ENCODE measurements around the gene IBTK.
"Not testable (repeated sequence)": the region's sequence is repeated elsewhere in the genome, so short reads cannot be mapped to it uniquely, and the experiment has no call there.

IBTK gene

GRCh38 chr6:82246802-82247504 lies 591 bp downstream of the IBTK start:
- no peak for DNase-seq

GRCh38 chr6:82246370-82246769 lies 1.2 kb downstream of the IBTK start:
- no peak for DNase-seq

- DNase-seq: no peak
Measured at GRCh38 chr6:82245376-82245775, 2.2 kb downstream of the IBTK start.

- no peak for DNase-seq
Measured at GRCh38 chr6:82243884-82244283, 3.7 kb downstream of the IBTK start.

GRCh38 chr6:82240186-82240585 lies 7.4 kb downstream of the IBTK start:
- no peak for DNase-seq

GRCh38 chr6:82239597-82239996 lies 7.9 kb downstream of the IBTK start:
- no peak for DNase-seq

GRCh38 chr6:82237013-82237412 lies 10.5 kb downstream of the IBTK start:
- no peak for DNase-seq

GRCh38 chr6:82227770-82228169 lies 19.8 kb downstream of the IBTK start:
- DNase-seq: no peak

GRCh38 chr6:82220167-82220566 lies 27.4 kb downstream of the IBTK start:
- DNase-seq: no peak

- DNase-seq: no peak
Measured at GRCh38 chr6:82217018-82217586, 30.4 kb downstream of the IBTK start.

GRCh38 chr6:82216549-82216948 lies 31.0 kb downstream of the IBTK start:
- DNase-seq: no peak

GRCh38 chr6:82211326-82211725 lies 36.2 kb downstream of the IBTK start:
- DNase-seq: no peak

- DNase-seq: no peak
Measured at GRCh38 chr6:82208913-82209312, 38.6 kb downstream of the IBTK start.

GRCh38 chr6:82205930-82206392 lies 41.6 kb downstream of the IBTK start:
- no peak for DNase-seq

GRCh38 chr6:82204020-82204419 lies 43.5 kb downstream of the IBTK start:
- no peak for DNase-seq

- no peak for DNase-seq
Measured at GRCh38 chr6:82197784-82198183, 49.8 kb downstream of the IBTK start.

- DNase-seq: not testable (repeated sequence)
Measured at GRCh38 chr6:82197245-82197644, 50.3 kb downstream of the IBTK start.

- no peak for DNase-seq
Measured at GRCh38 chr6:82196161-82196560, 51.4 kb downstream of the IBTK start.

- DNase-seq: no peak
Measured at GRCh38 chr6:82195619-82196018, 51.9 kb downstream of the IBTK start.

GRCh38 chr6:82185948-82186535 lies 61.5 kb downstream of the IBTK start:
- DNase-seq: no peak

GRCh38 chr6:82183642-82184282 lies 63.8 kb downstream of the IBTK start:
- DNase-seq: no peak

GRCh38 chr6:82182756-82183155 lies 64.8 kb downstream of the IBTK start:
- DNase-seq: no peak

- DNase-seq: no peak
Measured at GRCh38 chr6:82179415-82179814, 68.1 kb downstream of the IBTK start.

GRCh38 chr6:82178759-82179112 lies 68.8 kb downstream of the IBTK start:
- DNase-seq: no peak

Measured in central memory CD4-positive, alpha-beta T cell (primary cell).